B cell (primary cell): ENCODE measurements around the gene COL2A1. TPM values are rescaled to one million over a fixed set of nuclear protein-coding genes. Genes with fewer than 3 reads are reported as not detected.

Experiments
- ATAC-seq: fragments of 200-7000 bp; cut with Tn5 transposase; one replicate; pipeline ENCODE4 v1.10.0; 2021; ENCODE audit warnings: low read depth, mild to moderate bottlenecking, moderate number of reproducible peaks, moderate library complexity
- CTCF ChIA-PET: fragments of 350-600 bp; sonication (Branson Sonifier 250); formaldehyde crosslinking; loops from one replicate; lab custom pipeline; 2021; ENCODE audit warnings: antibody characterized with exemption, inconsistent platforms; lab: Charles Lee
- POLR2A ChIA-PET: fragments of 350-600 bp; sonication (Branson Sonifier 250); formaldehyde crosslinking; loops from one replicate; lab custom pipeline; 2021; ENCODE audit warnings: antibody characterized with exemption; lab: Charles Lee
- DNase-seq: peaks from one replicate; pipeline ENCODE4 v3.0.0; 2013
- H2AFZ ChIP-seq: 2 replicates; pipeline ENCODE4 v1.6.1; 2012; ENCODE audit warnings: mild to moderate bottlenecking, low read depth, low read length; ENCODE audit not compliant: insufficient read depth, poor library complexity, severe bottlenecking
- H3K27ac ChIP-seq, 2 donors: 1 replicate in 1 of 2; 2 replicates in 1 of 2; pipeline ENCODE4 v1.5.1; 2012 to 2013; ENCODE audit warnings: low read length in 2 of 2, mild to moderate bottlenecking in 2 of 2, moderate library complexity in 1 of 2
- H3K27me3 ChIP-seq, 4 experiments: fragments of 200-600 bp in 1 of 4; sonication (generic) in 1 of 4; replicated peaks in 1 of 4; 1 replicate in 2 of 4; 2 replicates in 2 of 4; pipeline versions ENCODE4 v1.6.1 to v1.7.0; 2013 to 2016; ENCODE audit warnings: low read length in 3 of 4, mild to moderate bottlenecking in 2 of 4, mixed read lengths in 1 of 4, moderate library complexity in 1 of 4; ENCODE audit not compliant: insufficient read depth in 4 of 4, control insufficient read depth in 3 of 4; ENCODE audit errors: control extremely low read depth in 1 of 4
- H3K36me3 ChIP-seq, 2 experiments: replicated peaks in 1 of 2; 1 replicate in 1 of 2; 2 replicates in 1 of 2; pipeline versions ENCODE4 v1.6.1 to v1.7.1; 2013; ENCODE audit warnings: low read length in 1 of 2; ENCODE audit not compliant: insufficient read depth in 2 of 2, control insufficient read depth in 1 of 2; ENCODE audit errors: control extremely low read depth in 1 of 2, extremely low read depth in 1 of 2
- H3K4me1 ChIP-seq, 2 donors: fragments of 200-600 bp in 1 of 2; sonication (generic) in 1 of 2; 1 replicate in 1 of 2; 2 replicates in 1 of 2; pipeline versions ENCODE4 v1.5.1 to v1.6.1; 2013 to 2017; ENCODE audit warnings: low read length in 2 of 2; ENCODE audit not compliant: control insufficient read depth in 2 of 2, insufficient read depth in 2 of 2
- H3K4me2 ChIP-seq: replicated peaks from 2 replicates; pipeline ENCODE3; 2012; ENCODE audit warnings: mild to moderate bottlenecking, low read depth, low read length; ENCODE audit not compliant: poor library complexity, severe bottlenecking
- H3K4me3 ChIP-seq, 5 experiments: fragments of 200-600 bp in 1 of 5; sonication (generic) in 1 of 5; 1 replicate in 3 of 5; 2 replicates in 2 of 5; pipeline versions ENCODE4 v1.5.1 to v1.7.0; 2011 to 2016; ENCODE audit warnings: low read length in 4 of 5, mild to moderate bottlenecking in 4 of 5, low read depth in 2 of 5, control low read depth in 1 of 5, moderate library complexity in 1 of 5; ENCODE audit not compliant: insufficient read depth in 1 of 5; ENCODE audit errors: control extremely low read depth in 1 of 5, extremely low read depth in 1 of 5
- H3K79me2 ChIP-seq: fragments of 200-600 bp; sonication (generic); one replicate; pipeline ENCODE4 v1.6.0; 2016; ENCODE audit warnings: low read length; ENCODE audit not compliant: control insufficient read depth, insufficient read depth
- H3K9ac ChIP-seq: fragments of 200-600 bp; sonication (generic); 2 replicates; pipeline ENCODE4 v1.6.1; 2017; ENCODE audit warnings: mild to moderate bottlenecking, low read length, moderate library complexity
- H3K9me3 ChIP-seq, 3 donors: one replicate each; pipeline versions ENCODE4 v1.6.1 to v1.7.1; 2013; ENCODE audit warnings: low read length in 2 of 3; ENCODE audit not compliant: control insufficient read depth in 2 of 3, insufficient read depth in 1 of 3; ENCODE audit errors: control extremely low read depth in 1 of 3
- H4K20me1 ChIP-seq: 2 replicates; pipeline ENCODE4 v1.6.0; 2012; ENCODE audit warnings: mild to moderate bottlenecking, low read length; ENCODE audit not compliant: insufficient read depth, control insufficient read depth, poor library complexity, severe bottlenecking
- H3K27ac Mint-ChIP-seq: one replicate; pipeline ENCODE4 v1.8.0; 2021; ENCODE audit warnings: mixed read lengths
- H3K27me3 Mint-ChIP-seq: one replicate; pipeline ENCODE4 v1.8.0; 2021; ENCODE audit warnings: mixed read lengths
- H3K4me1 Mint-ChIP-seq: one replicate; pipeline ENCODE4 v1.8.0; 2021; ENCODE audit warnings: mixed read lengths
- H3K4me3 Mint-ChIP-seq: one replicate; pipeline ENCODE4 v1.8.0; 2021; ENCODE audit warnings: mixed read lengths
- H3K9me3 Mint-ChIP-seq: one replicate; pipeline ENCODE4 v1.8.0; 2022; ENCODE audit warnings: mixed read lengths; ENCODE audit not compliant: insufficient read depth
- EZH2 ChIP-seq: IDR thresholded peaks from 2 replicates; pipeline ENCODE4 v1.6.1; 2012; ENCODE audit warnings: borderline replicate concordance, low read depth, mild to moderate bottlenecking, moderate library complexity, low read length; ENCODE audit not compliant: insufficient read depth, poor library complexity, severe bottlenecking
- WGBS: methylation state at CpG from one replicate; pipeline ENCODE4 v1.1.5; 2013; ENCODE audit warnings: missing lambda C conversion rate; ENCODE audit not compliant: insufficient coverage; 5-methylcytosine and 5-hydroxymethylcytosine counted together
- intact Hi-C: fragments of 100-400 bp; cut with micrococcal nuclease; formaldehyde crosslinking; loops from one replicate; pipeline ENCODE4 v1.10.0; 2022
- polyA plus RNA-seq: library from polyadenylated mRNA; depleted of rRNA; stranded (reverse); fragments of >200 nt; gene quantifications from 2 replicates; pipeline ENCODE4 v1.2.3, GENCODE V29; 2012
- total RNA-seq, 2 donors: library from RNA; stranded (reverse); fragments of 120-200 nt in 1 of 2; gene quantifications; 1 replicate in 1 of 2; 2 replicates in 1 of 2; pipeline versions ENCODE4 v1.2.3 to v1.2.4, GENCODE V29; 2013 to 2022
- TF ChIP-seq, protein P1 (sequence below): fragments of 200-600 bp; IDR thresholded peaks from one replicate; pipeline ENCODE4 v1.8.0; 2022; ENCODE audit warnings: antibody characterized with exemption, mild to moderate bottlenecking

The COL2A1 gene
- total and polyA plus RNA-seq, 2 donors (not counting 1 experiment from before 2014, with no cell fraction given) = not detected

- no peaks in the 10 kb centered on the region for H3K4me1 ChIP-seq
- H4K20me1 ChIP-seq = no peaks in the 10 kb centered on the region
- ChIA-PET CTCF (interaction anchor here (0.7 to 2.3 kb wide), 10 partner anchors 15 to 329 kb away, joined by 3 to 9 read pairs (median 4); partner anchors contain the start of gene VDR), POLR2A (no interaction called here)
- Mint-ChIP-seq H3K27me3 (peaks cover 21% of the 10 kb centered on the region), H3K9me3 (no peaks in the 10 kb centered on the region), H3K4me1 (no peaks in the 10 kb centered on the region), H3K27ac (no peak overlapping the region), H3K4me3 (no peak overlapping the region)
- peak; percentile 36 for ATAC-seq
- H3K79me2 ChIP-seq = no peaks in the 10 kb centered on the region
- no peak overlapping the region for H3K9ac ChIP-seq
- no peaks in the 10 kb centered on the region for H3K36me3 ChIP-seq
- peaks cover 0 to 14% (median 0%) of the 10 kb centered on the region in 4 experiments for H3K27me3 ChIP-seq
- WGBS = 69% methylated on average over 27 of the region's 32 CpGs
- peak; percentile 53 for DNase-seq
- intact Hi-C loops = loop anchor here (2.0 kb wide), 1 partner anchor 235 kb away; no protein-coding TSS in a partner anchor
- no peak overlapping the region for H3K4me2 ChIP-seq
- no peak overlapping the region for H3K4me3 ChIP-seq
- TF ChIP-seq, protein P1, sequence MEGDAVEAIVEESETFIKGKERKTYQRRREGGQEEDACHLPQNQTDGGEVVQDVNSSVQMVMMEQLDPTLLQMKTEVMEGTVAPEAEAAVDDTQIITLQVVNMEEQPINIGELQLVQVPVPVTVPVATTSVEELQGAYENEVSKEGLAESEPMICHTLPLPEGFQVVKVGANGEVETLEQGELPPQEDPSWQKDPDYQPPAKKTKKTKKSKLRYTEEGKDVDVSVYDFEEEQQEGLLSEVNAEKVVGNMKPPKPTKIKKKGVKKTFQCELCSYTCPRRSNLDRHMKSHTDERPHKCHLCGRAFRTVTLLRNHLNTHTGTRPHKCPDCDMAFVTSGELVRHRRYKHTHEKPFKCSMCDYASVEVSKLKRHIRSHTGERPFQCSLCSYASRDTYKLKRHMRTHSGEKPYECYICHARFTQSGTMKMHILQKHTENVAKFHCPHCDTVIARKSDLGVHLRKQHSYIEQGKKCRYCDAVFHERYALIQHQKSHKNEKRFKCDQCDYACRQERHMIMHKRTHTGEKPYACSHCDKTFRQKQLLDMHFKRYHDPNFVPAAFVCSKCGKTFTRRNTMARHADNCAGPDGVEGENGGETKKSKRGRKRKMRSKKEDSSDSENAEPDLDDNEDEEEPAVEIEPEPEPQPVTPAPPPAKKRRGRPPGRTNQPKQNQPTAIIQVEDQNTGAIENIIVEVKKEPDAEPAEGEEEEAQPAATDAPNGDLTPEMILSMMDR = peak; percentile 73
- no peak for TF ChIP-seq EZH2
- H2AFZ ChIP-seq = no peak overlapping the region
- H3K9me3 ChIP-seq = no peaks in the 10 kb centered on the region
- no peak overlapping the region for H3K27ac ChIP-seq
These were observed 54.6 kb downstream of the COL2A1 start for GRCh38 chr12:47949441-47950341.

DNA sequence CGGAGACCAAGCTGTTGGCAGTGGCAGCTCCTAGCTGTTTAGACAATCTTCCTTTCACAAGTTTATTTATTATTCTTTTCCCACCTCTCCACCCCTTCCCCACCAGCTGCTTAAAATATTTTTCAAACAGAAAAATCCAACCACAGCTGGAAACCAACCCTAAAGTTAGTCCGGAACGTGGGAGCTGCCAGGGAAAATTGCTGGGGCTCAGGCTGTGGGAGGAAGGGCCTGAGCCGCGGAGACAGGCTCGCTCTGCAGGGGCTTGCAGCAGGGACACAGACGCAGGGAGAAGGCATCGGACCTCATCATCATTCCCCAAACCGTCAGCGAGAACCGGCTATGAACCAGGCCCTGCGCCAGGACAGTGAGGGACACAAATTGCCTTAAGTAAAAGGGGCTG, 56.9 kb downstream of the COL2A1 start:
- CTCF ChIA-PET = interaction anchor here (0.9 to 1.2 kb wide), 3 partner anchors 16 to 210 kb away, joined by 3 to 4 read pairs (median 4); partner anchors contain the start of genes ASB8 and TMEM106C
- TF ChIP-seq, protein P1 = no peak
- no peak for TF ChIP-seq EZH2
- no peak for ATAC-seq
- no peaks in the 10 kb centered on the region for H4K20me1 ChIP-seq
- H3K27ac Mint-ChIP-seq = no peak overlapping the region
- POLR2A ChIA-PET = no interaction called here
- WGBS = 97% methylated on average over 6 of the region's 12 CpGs
- H3K79me2 ChIP-seq = no peaks in the 10 kb centered on the region
- DNase-seq = no peak
- no peak overlapping the region for H3K4me3 ChIP-seq
- H3K4me1 ChIP-seq = no peaks in the 10 kb centered on the region
- H3K4me3 Mint-ChIP-seq = no peak overlapping the region
- H3K9ac ChIP-seq = no peak overlapping the region
- H3K4me1 Mint-ChIP-seq = no peaks in the 10 kb centered on the region
- H3K9me3 ChIP-seq = peaks cover 0 to 7% (median 0%) of the 10 kb centered on the region in 3 donors
- H3K27ac ChIP-seq = no peak overlapping the region
- peaks cover 0 to 14% (median 0%) of the 10 kb centered on the region in 4 experiments for H3K27me3 ChIP-seq
- no peak overlapping the region for H3K4me2 ChIP-seq
- H2AFZ ChIP-seq = no peak overlapping the region
- no peaks in the 10 kb centered on the region for H3K36me3 ChIP-seq
- peaks cover 23% of the 10 kb centered on the region for H3K27me3 Mint-ChIP-seq
- no peaks in the 10 kb centered on the region for H3K9me3 Mint-ChIP-seq
- intact Hi-C loops = no loop called here
